Fibroblast of villous mesenchyme (primary cell): Measurements from ENCODE around the gene CPT2. TPM values are rescaled to one million over a fixed set of nuclear protein-coding genes. Genes with fewer than 3 reads are reported as not detected.
"Not testable (repeated sequence)": the region's sequence is repeated elsewhere in the genome, so short reads cannot be mapped to it uniquely, and the experiment has no call there.

Source experiments
- DNase-seq: peaks from one replicate; pipeline ENCODE4 v3.0.0-alpha.2; 2010; ENCODE audit warnings: low read depth
- H3K4me3 ChIP-seq: 2 replicates; pipeline ENCODE4 v1.5.1; 2011; ENCODE audit warnings: low read depth, mild to moderate bottlenecking, low read length
- total RNA-seq: library from RNA; depleted of rRNA; stranded (reverse); fragments of >200 nt; gene quantifications from 2 replicates; pipeline ENCODE4 v1.2.3, GENCODE V29; 2012
- TF ChIP-seq, protein P1 (sequence below): IDR thresholded peaks from 2 replicates; pipeline ENCODE4 v1.5.1; 2012; ENCODE audit warnings: low read depth, mild to moderate bottlenecking, low read length; ENCODE audit not compliant: insufficient read depth

The CPT2 gene
- total RNA-seq, 1 donor = 19.0 TPM

GRCh38 chr1:53198241-53198651 lies 1.6 kb downstream of the CPT2 start:
- DNase-seq = peak; percentile 74
- TF ChIP-seq, protein P1, sequence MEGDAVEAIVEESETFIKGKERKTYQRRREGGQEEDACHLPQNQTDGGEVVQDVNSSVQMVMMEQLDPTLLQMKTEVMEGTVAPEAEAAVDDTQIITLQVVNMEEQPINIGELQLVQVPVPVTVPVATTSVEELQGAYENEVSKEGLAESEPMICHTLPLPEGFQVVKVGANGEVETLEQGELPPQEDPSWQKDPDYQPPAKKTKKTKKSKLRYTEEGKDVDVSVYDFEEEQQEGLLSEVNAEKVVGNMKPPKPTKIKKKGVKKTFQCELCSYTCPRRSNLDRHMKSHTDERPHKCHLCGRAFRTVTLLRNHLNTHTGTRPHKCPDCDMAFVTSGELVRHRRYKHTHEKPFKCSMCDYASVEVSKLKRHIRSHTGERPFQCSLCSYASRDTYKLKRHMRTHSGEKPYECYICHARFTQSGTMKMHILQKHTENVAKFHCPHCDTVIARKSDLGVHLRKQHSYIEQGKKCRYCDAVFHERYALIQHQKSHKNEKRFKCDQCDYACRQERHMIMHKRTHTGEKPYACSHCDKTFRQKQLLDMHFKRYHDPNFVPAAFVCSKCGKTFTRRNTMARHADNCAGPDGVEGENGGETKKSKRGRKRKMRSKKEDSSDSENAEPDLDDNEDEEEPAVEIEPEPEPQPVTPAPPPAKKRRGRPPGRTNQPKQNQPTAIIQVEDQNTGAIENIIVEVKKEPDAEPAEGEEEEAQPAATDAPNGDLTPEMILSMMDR = no peak
- peak overlapping the region; percentile 91 for H3K4me3 ChIP-seq

- DNase-seq = no peak
- TF ChIP-seq, protein P1 = no peak
- H3K4me3 ChIP-seq = no peak overlapping the region
These were observed 6.8 kb downstream of the CPT2 start for GRCh38 chr1:53203466-53203865.

- H3K4me3 ChIP-seq, DNase-seq: not testable (repeated sequence)
These were observed 8.9 kb downstream of the CPT2 start for GRCh38 chr1:53205496-53205895.

GRCh38 chr1:53206083-53206685 lies 9.6 kb downstream of the CPT2 start:
- not testable (repeated sequence) for DNase-seq, H3K4me3 ChIP-seq

DNA sequence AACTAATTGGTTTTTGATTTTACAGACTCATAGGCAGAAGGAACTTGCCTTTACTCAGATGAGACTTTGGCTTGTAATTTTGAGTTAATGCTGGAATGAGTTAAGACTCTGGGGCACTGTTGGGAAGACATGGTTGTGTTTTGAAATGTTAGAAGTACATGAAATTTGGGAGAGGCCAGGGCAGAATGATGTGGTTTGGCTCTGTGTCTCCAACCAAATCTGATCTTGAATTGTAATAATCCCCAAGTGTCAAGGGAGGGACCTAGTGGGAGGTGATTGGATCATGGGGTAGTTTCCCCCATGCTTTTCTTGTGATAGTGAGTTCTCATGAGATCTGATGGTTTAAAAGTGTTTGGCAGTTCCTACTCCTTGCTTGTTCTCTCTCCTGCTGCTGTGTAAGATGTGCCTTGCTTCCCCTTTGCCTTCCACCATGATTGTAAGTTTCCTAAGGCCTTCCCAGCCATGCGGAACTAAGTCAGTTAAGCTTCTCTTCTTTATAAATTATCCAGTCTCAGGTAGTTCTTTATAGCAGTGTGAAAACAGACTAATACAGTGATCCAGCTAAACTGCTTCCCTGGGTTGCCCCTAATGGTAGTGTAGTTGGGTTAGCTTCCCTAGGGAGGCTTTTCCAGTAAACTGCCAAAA lies 10.2 kb downstream of the CPT2 start:
- TF ChIP-seq, protein P1 = no peak
- no peak overlapping the region for H3K4me3 ChIP-seq
- no peak for DNase-seq

DNA sequence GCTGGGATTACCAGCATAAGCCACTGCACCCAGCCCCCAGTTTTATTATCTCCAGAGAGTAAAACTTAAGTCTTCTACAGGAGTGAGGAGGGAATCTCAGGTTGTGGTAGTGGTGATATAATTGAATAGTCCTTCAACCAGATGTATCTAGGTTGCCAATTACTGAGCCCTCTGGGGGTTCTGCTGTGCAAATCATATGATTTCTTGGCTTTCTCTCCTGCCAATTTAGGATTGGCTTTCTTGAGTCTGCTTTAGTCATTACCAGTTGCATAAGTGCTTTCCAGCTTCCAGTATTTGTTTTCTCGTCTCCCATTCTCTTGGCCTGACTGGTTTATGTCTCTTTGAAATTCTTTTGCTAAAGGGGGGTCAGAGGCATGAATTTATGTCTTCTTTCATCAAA lies 11.1 kb downstream of the CPT2 start:
- DNase-seq = no peak
- H3K4me3 ChIP-seq = no peak overlapping the region
- TF ChIP-seq, protein P1 = no peak

DNA sequence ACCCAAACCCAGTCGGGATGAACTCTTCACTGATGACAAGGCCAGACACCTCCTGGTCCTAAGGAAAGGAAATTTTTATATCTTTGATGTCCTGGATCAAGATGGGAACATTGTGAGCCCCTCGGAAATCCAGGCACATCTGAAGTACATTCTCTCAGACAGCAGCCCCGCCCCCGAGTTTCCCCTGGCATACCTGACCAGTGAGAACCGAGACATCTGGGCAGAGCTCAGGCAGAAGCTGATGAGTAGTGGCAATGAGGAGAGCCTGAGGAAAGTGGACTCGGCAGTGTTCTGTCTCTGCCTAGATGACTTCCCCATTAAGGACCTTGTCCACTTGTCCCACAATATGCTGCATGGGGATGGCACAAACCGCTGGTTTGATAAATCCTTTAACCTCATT lies 13.7 kb downstream of the CPT2 start:
- no peak overlapping the region for H3K4me3 ChIP-seq
- DNase-seq = no peak
- TF ChIP-seq, protein P1 = no peak

DNA sequence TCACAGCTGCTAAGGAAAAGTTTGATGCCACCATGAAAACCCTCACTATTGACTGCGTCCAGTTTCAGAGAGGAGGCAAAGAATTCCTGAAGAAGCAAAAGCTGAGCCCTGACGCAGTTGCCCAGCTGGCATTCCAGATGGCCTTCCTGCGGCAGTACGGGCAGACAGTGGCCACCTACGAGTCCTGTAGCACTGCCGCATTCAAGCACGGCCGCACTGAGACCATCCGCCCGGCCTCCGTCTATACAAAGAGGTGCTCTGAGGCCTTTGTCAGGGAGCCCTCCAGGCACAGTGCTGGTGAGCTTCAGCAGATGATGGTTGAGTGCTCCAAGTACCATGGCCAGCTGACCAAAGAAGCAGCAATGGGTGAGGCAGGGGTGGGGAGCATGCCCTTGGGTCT lies 14.3 kb downstream of the CPT2 start:
- no peak overlapping the region for H3K4me3 ChIP-seq
- no peak for DNase-seq
- TF ChIP-seq, protein P1 = no peak
